HG03378 (cell line): ENCODE measurements around the gene MEI1.

ENCODE experiments used
- ATAC-seq: cut with Tn5 transposase; IDR thresholded peaks from one replicate; pipeline ENCODE4 v1.9.1; 2021; ENCODE audit warnings: mild to moderate bottlenecking, moderate library complexity; ENCODE audit not compliant: unreplicated experiment

Gene MEI1

GRCh38 chr22:41838842-41839618 lies 139.7 kb downstream of the MEI1 start:
- no peak for ATAC-seq

GRCh38 chr22:41840216-41840615 lies 140.9 kb downstream of the MEI1 start:
- ATAC-seq = no peak

DNA sequence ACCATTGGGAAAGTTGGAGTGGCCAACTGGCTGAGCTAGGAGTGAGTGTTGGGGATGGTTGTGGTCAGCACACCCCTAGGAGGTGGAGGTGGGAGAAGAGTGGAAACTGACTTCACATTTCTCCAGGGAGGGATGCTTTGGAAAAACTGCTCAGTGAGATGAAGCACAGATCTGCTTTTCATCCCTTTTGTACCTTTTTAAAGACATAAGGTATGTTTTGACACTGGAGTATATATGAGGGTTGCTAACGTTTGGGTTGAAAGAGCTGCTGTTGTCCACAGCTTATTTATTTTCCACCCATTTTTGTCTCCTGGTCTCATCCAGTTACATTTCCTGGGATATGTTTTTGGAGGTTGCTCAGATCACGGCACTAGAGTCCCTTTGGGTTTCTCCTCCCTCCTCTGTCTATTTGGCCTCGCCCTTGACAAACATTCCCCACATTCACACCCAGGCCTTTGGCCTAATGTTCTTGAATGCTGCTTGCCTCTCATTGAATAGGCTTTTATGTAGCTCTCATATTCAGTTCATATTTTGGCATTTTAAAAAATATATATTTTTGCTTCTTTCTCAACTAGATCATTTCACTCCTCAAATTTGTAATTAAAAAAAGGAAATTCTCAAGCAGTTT lies 141.9 kb downstream of the MEI1 start:
- ATAC-seq = no peak

- no peak for ATAC-seq
These were observed 144.0 kb downstream of the MEI1 start for GRCh38 chr22:41842996-41843970.

DNA sequence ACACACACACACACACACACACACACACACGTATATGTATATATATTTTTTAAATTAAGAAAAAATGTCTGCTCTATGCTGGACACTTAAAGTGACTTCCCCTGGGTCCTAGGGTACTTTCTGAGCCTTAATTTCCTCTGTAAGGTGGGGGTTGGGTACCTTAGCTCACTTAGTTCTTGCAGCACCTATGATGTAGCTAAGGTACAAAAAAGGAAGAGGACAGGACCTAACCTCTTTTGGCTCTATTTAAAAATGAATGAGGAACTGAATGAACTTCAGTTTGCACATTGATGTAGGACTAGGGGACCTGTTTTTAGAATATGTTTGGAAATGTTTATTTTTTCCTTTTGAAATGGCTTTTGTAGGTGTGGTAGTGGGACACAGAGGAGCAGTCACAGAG lies 144.7 kb downstream of the MEI1 start:
- ATAC-seq = no peak

- no peak for ATAC-seq
These were observed 145.2 kb downstream of the MEI1 start for GRCh38 chr22:41844513-41844912.

DNA sequence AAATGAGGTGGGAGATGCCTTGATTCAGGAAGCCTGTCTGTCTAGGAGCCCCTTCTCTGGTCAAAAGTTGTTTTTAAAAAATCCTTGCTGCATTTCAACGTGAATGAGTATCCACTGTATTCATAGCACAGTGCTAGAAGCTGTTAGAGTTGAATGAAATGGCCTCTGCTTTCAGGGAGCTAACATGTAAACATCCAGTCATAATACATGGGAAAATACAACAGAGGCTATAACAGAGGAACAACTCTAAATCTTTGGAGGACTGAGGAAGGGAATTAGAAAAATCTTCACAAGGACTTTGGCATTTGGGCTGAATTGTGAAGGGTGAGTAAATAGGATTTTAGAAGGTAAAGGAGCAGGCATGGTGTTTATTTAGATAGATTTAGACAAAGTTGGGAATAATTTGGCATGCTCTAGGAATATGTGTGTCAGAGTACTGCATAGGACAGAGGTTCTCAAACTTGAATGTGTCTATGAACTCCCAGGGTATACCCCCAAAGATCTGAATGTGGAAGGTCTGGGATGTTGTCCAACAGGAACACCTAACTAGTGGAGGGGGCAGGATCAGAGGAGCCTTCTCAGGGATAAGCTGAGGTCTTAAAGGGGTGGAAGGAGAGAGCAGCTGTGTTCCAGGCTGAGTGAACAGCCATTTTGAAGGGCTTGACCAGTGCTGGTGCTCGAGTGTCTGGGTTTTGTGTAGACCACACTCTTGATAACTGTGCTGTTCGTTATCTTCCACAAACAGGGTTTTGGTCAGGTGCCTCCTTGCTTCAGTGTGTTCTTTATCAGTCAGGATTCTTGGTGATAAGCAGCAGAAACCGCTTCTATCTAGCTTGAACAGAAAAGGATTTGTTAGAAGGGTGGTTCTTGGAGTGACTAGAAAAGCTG lies 146.3 kb downstream of the MEI1 start:
- ATAC-seq = no peak

GRCh38 chr22:41846268-41846987 lies 147.1 kb downstream of the MEI1 start:
- ATAC-seq = no peak

GRCh38 chr22:41847300-41847699 lies 148.0 kb downstream of the MEI1 start:
- ATAC-seq = no peak

- ATAC-seq = no peak
These were observed 149.2 kb downstream of the MEI1 start for GRCh38 chr22:41848468-41848867.
